ENCODE data around the gene ESPN.
"Not testable (repeated sequence)": the region's sequence is repeated elsewhere in the genome, so short reads cannot be mapped to it uniquely, and the experiment has no call there.

ESPN gene

GRCh38 chr1:6447016-6447817 lies 22.6 kb downstream of the ESPN start:
- DNase-seq (ENCODE audit: low read depth in 1 of 2, low spot score in 1 of 2), result no peak

- no peak for DNase-seq (ENCODE audit: low read depth in 1 of 2, low spot score in 1 of 2)
These were observed 23.5 kb downstream of the ESPN start for GRCh38 chr1:6447818-6448748.

GRCh38 chr1:6448749-6449631 lies 24.4 kb downstream of the ESPN start:
- no peak for DNase-seq (ENCODE audit: low read depth in 1 of 2, low spot score in 1 of 2)

GRCh38 chr1:6450005-6450450 lies 25.5 kb downstream of the ESPN start:
- no peak for DNase-seq (ENCODE audit: low read depth in 1 of 2, low spot score in 1 of 2)

GRCh38 chr1:6450486-6450885 lies 25.9 kb downstream of the ESPN start:
- DNase-seq (ENCODE audit: low read depth in 1 of 2, low spot score in 1 of 2), result not testable (repeated sequence)

GRCh38 chr1:6450943-6451373 lies 26.4 kb downstream of the ESPN start:
- DNase-seq (ENCODE audit: low read depth in 1 of 2, low spot score in 1 of 2), result no peak

GRCh38 chr1:6453895-6454855 lies 29.6 kb downstream of the ESPN start:
- DNase-seq (ENCODE audit: low read depth in 1 of 2, low spot score in 1 of 2), result not testable (repeated sequence)

GRCh38 chr1:6454856-6455751 lies 30.5 kb downstream of the ESPN start:
- DNase-seq (ENCODE audit: low read depth in 1 of 2, low spot score in 1 of 2), result peak in 1 of 2 donors; percentile 35

GRCh38 chr1:6455752-6456520 lies 31.4 kb downstream of the ESPN start:
- not testable (repeated sequence) for DNase-seq (ENCODE audit: low read depth in 1 of 2, low spot score in 1 of 2)

- no peak for DNase-seq (ENCODE audit: low read depth in 1 of 2, low spot score in 1 of 2)
These were observed 32.4 kb downstream of the ESPN start for GRCh38 chr1:6456800-6457466.

GRCh38 chr1:6459850-6460265 lies 35.3 kb downstream of the ESPN start:
- DNase-seq (ENCODE audit: low read depth in 1 of 2, low spot score in 1 of 2), result peak in 1 of 2 donors; percentile 59

- DNase-seq (ENCODE audit: low read depth in 1 of 2, low spot score in 1 of 2), result peak; percentile 84 to 90
These were observed 35.9 kb downstream of the ESPN start for GRCh38 chr1:6460301-6461050.

- no peak for DNase-seq (ENCODE audit: low read depth in 1 of 2, low spot score in 1 of 2)
These were observed 36.5 kb downstream of the ESPN start for GRCh38 chr1:6461051-6461530.

GRCh38 chr1:6461538-6462411 lies 37.2 kb downstream of the ESPN start:
- DNase-seq (ENCODE audit: low read depth in 1 of 2, low spot score in 1 of 2), result no peak

GRCh38 chr1:6462412-6463119 lies 38.0 kb downstream of the ESPN start:
- no peak for DNase-seq (ENCODE audit: low read depth in 1 of 2, low spot score in 1 of 2)

Measured in activated T-helper 1 cell treated with anti-CD3 and anti-CD28 coated beads, Interleukin-2, amount 50 U/mL, for 16 hours (primary cell).